SU-DHL-6 (cell line): ENCODE results near the gene DNAI7.

Experiments used
- CTCF ChIP-seq: fragments of 200-600 bp; sonication (generic); IDR thresholded peaks from one replicate; pipeline ENCODE4 v1.5.1; 2017; ENCODE audit warnings: antibody characterized with exemption, mild to moderate bottlenecking, low read length, moderate library complexity; ENCODE audit not compliant: insufficient read depth, poor library complexity, severe bottlenecking
- EZH2phosphoT487 ChIP-seq: fragments of 200-600 bp; sonication (generic), shearing (Covaris generic); conservative IDR thresholded peaks from 2 replicates; pipeline ENCODE4 v1.6.1; 2018; ENCODE audit warnings: mild to moderate bottlenecking, antibody characterized with exemption, low read length, moderate library complexity, mixed read lengths

DNA sequence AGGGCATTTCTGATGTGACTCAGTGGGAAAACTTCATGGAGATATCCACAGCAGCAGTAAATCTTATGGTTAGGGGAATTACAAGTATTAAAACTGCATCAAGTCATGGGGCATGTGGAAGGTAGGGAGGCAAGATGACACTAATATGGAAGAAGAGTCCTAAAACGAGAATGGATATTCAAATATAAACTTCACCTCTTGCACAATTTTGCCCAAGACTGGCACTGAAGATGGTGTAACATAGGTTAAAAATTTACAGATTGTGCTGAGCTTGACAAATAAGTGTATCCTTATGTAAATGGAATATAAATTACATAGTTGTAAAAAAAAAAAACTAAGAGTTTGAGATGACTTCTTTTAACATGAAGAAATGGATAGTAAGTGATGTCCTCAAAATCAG is 12.9 kb upstream of the DNAI7 start:
- no peak for TF ChIP-seq CTCF
- no peak for TF ChIP-seq EZH2phosphoT487
